NCI-H774 (cell line): ENCODE measurements around the gene NAALADL1.
"Not testable (repeated sequence)": the region's sequence is repeated elsewhere in the genome, so short reads cannot be mapped to it uniquely, and the experiment has no call there.

ENCODE experiments used
- DNase-seq: peaks from one replicate; lab custom pipeline; 2025; lab: John Stamatoyannopoulos, UW

NAALADL1 gene

DNA sequence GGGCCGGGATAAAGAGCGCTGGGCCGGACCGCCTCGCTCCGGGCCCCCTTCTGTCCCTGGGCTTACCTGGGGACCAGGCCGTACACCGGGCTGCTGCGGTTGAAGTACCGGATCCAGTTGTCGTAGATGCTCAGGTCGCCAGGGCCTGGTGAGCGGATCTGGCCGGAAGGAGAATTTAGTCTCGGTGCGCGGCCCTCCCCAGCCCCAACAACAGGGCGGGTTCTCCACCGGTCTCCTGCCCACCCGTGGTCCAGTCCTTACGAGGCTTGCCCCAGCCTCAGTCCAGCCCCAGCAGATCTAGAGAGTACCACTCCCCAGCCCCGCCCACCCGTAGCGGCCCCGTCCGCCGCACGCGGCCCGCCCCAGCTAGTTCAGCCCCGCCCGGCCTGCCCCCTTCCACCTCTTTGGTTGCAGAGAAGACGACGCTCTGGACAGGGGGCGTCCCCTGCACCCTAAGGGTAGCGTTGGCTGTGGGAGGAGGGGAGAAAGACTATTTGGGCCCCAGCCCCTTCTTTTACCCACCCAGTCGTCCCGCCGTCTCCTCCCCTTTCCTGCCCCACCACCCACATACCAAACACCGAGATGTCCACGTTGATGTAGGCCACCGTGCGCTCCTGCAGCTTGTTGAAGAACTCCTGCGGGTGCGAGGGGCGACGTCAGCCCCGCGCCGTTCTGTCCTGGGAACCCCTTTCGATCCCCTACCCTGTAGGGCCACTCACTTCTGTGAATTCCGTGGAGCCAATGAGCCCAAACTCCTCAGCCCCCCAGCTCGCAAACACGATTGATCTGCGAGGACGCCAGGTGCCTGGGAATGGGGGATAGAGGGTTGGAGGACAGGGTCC lies 10.6 kb downstream of the NAALADL1 start:
- DNase-seq, result no peak

DNA sequence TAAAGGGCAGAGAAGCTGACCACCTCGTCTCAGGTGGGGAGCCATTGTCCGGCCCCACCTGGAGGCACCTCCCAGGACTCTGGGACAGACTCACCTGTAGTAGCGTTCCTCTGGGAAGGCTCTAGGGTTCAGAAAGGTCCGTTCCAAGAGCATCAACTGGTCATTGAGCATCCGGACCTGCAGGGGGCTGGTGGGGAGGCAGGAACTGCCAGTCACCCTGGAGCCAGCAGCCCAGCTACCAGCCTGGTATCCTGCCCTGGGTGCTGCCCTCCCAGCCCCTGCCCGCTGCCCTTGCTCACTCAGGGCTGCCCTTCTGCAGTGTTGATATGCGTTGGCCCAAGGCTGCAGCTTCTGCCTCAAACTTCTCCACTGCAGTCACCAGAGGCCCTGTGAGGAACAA lies 12.6 kb downstream of the NAALADL1 start:
- no peak for DNase-seq

- no peak for DNase-seq
These were observed 13.3 kb downstream of the NAALADL1 start for GRCh38 chr11:65045061-65045460.

DNA sequence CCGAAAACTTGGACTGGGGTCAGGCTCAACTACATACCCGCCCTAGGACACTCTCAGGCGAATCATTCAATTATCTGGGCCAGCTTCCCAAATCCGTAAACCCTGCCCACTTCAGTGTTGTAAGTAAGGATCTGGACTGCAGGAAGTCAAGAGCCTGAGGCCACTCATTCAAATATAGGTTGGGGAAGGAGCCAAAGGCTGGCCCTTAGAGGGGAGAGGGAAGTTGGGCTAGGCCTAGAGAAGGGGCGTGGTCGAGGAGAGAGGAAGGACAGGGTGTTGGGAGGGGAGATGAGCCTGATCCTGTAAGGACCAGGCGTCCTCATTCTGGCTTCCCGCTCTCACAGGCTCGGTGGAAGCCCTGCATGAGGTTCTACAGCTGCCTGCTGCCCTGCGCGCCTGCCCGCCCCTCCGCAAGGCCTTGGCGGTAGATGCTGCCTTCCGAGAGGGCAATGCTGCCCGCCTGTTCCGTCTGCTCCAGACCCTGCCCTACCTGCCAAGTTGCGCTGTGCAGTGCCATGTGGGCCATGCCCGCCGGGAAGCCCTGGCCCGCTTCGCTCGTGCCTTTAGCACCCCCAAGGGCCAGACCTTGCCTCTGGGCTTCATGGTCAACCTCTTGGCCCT lies 14.4 kb downstream of the NAALADL1 start:
- DNase-seq, result no peak

GRCh38 chr11:65042891-65043290 lies 15.5 kb downstream of the NAALADL1 start:
- DNase-seq, result no peak

GRCh38 chr11:65040847-65041622 lies 17.3 kb downstream of the NAALADL1 start, which contains the start of gene SAC3D1:
TSS of gene SAC3D1 (plus strand) at chr11:65041210. CDS start at chr11:65041293, 83 bp downstream.
- DNase-seq, result peak; percentile 96

DNA sequence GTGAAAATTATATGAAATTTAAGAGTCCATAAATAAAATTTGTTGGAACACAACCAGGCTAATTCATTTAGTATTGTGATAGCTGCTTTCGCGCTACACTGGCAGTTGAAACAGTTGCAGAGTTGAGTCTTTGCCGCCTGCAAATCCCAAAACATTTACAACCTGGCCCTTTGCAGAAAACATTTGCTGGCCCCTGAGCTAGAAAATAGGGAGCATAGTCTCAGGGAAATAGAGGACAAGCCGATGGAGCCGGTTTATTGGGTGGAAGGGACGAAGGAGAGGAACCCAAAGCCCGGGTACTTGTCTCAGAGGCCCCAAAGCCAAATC lies 17.9 kb downstream of the NAALADL1 start:
- no peak for DNase-seq

- no peak for DNase-seq
These were observed 21.4 kb downstream of the NAALADL1 start for GRCh38 chr11:65036931-65037330.

GRCh38 chr11:65035579-65035978 lies 22.8 kb downstream of the NAALADL1 start:
- DNase-seq, result no peak

DNA sequence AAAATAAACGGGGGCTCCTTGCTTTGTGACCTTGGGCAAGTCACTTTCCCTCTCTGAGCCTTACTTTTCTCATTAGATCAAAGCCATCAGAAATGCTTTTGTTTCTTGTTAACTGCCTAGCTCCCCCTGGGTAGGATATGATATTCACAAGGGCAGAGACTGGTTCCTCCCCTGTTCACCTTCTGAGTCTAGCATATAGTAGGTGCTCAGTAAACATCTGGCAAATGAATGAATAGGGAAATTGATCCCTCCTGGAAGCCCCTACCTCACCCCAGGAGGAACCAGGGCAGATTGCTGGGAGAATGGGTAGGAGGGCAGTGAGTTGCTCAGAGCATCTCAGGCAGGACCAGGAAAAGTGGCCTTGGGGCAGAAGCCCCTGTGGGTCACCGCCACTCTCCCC lies 23.9 kb downstream of the NAALADL1 start:
- no peak for DNase-seq

DNA sequence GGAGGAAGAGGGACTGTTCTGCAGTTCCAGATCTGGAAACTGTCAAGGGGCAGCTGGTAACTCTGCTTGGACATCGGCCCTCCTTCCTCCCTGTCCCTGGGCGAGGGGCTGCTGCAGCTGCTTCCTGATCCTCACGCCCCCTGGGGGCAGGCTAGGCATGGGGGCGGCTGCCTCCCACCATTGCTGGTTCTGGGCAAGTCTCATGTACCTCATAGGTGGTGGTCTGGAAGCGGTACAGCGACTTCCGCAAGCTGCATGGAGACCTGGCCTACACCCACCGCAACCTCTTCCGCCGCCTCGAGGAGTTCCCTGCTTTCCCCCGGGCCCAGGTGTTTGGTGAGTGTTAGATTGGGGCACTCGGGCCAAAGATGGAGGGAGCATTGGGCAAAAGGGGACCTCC lies 26.1 kb downstream of the NAALADL1 start:
- DNase-seq, result no peak

DNA sequence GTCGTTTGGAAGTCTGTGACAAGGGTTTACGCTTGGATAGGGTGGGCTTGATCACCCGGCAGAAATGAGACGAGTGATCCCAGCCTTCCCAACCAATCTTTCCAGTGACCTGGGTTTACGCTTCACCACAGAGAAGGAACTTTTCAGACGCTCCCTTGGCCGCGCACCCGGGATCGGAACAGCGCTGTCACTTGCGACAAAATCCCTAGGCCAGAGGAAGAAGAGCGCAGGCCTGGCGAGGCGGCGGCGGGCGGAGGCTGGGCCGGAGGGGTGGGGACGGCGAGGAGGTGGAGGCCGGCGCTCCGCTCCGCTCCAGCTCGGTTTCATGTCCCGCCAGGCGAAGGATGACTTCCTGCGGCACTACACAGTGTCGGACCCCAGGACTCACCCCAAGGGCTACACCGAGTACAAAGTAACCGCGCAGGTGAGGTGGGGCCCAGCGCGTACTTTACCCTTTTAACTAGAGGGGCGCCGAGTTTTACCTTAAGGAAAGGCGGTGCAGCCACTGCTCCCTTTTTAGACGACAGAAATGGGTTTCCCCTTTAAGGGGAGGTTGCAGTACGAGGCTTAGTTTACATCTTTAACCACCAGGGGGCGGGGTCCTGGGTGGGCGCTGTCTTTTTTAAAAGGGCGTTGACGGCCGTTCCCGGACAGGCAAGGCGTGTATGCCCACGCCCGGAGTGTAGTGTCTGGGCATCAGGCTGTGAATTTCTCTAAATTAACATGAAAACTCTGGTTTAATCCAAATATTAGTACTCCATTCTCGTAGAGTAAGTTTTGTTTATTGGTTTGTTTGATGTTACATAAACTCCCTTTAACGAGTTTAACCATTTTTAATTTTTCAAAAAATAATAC lies 30.9 kb downstream of the NAALADL1 start, which contains the start of gene SNX15:
Gene SNX15, plus strand, starts transcription at position 227 of the 855 bp plus-strand sequence. Its CDS starts 99 bp downstream, at position 326.
- peak; percentile 97 for DNase-seq

DNA sequence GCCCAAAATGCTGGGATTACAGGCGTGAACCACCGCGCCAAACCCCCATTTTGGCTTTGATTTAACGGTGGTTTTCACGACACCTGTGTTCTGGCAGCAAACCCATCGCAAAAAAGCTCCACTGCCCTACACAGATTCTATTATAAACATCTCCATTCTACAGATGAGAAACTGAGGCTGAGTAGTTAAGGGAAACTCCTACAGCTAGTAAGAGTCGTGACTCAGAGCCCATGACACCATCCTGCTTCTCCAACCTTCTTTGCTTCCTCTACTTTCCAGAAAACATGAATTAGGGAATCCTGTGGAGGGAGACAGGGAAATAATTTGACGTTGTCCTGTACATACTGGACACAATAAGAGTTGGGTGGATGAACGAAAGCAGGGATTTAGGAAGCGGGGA lies 31.5 kb downstream of the NAALADL1 start:
- no peak for DNase-seq

DNA sequence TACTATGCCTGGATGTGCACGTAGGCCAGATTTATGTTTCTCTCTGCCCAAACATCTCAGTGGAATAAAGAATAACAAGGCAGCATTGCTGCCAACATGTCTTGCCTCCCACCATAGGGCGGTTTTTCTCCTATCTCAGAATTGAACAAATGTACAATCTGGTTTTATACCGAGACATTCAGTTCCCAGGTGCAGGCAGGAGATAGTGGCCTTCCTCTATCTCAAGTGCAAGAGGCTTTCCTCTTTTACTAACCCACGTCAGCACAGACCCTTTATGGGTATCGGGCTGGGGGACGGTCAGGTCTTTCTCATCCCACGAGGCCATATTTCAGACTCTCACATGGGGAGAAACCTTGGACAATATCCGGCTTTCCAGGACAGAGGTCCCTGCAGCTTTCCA lies 34.9 kb downstream of the NAALADL1 start:
- not testable (repeated sequence) for DNase-seq

DNA sequence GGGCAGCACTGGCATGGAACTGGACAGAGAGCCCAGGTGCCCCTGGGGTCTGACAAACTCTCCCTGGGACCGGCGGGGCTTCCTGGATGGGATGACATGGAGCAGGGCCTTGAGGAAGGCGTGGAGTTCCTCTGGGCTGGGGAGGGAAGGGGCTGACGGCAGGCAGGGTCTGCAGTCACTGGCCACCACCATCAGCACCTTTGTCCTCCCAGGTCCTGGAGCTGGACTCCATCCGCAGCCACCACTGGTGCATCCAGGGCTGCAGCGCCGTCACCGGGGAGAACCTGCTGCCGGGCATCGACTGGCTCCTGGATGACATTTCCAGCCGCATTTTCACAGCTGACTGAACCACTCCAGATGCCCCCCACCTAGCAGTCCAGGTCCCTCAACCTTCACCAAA lies 36.8 kb downstream of the NAALADL1 start:
- DNase-seq, result no peak

GRCh38 chr11:65021003-65021402 lies 37.4 kb downstream of the NAALADL1 start:
- no peak for DNase-seq

DNA sequence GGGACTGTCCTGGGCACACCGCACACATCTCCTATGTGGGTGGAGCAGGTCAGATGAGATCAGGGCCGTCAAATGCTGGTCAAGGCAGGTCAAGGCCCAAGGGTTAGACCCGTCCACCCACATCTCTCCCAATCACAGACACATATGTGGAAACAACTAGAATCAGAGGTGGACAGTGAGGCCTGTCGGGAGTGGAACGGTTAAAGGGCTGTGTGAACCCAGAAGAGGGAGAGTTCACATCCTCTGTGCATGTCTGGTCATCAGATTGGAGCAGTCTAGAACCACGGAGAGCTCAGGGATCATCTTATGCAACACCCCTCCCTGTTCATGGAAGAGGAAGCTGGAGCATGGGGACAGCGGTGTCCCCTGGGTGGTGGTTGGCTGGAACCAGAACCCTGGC lies 38.5 kb downstream of the NAALADL1 start:
- no peak for DNase-seq

DNA sequence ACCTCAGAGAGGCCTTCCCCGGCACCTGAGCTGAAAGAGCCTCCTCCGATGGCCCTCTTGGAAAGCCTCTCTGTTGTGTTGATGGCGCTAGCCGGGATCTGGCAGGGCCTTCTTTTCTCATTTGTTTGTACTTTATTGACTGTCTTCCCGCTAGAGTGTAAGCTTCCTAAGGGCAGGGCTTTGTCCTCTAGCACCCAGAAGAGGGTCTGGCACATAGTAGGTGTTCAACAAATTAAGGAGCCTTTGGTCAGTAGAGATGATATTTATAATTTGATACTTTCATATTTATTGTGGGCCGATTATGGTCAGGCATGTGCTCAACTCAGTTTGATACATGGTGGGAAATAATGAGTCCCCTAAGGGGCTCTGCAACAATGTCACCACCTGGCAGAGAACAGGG lies 40.4 kb downstream of the NAALADL1 start:
- no peak for DNase-seq

GRCh38 chr11:65016705-65017104 lies 41.6 kb downstream of the NAALADL1 start:
- DNase-seq, result no peak

GRCh38 chr11:65014726-65015227 lies 43.6 kb downstream of the NAALADL1 start:
- no peak for DNase-seq

GRCh38 chr11:65013888-65014725 lies 44.2 kb downstream of the NAALADL1 start, which contains the start of gene ARL2:
TSS of gene ARL2 (plus strand) at chr11:65014160. CDS start at chr11:65014208, 48 bp downstream.
- DNase-seq, result peak; percentile 84
